ENCODE data around the gene SMIM24.

The SMIM24 gene

DNA sequence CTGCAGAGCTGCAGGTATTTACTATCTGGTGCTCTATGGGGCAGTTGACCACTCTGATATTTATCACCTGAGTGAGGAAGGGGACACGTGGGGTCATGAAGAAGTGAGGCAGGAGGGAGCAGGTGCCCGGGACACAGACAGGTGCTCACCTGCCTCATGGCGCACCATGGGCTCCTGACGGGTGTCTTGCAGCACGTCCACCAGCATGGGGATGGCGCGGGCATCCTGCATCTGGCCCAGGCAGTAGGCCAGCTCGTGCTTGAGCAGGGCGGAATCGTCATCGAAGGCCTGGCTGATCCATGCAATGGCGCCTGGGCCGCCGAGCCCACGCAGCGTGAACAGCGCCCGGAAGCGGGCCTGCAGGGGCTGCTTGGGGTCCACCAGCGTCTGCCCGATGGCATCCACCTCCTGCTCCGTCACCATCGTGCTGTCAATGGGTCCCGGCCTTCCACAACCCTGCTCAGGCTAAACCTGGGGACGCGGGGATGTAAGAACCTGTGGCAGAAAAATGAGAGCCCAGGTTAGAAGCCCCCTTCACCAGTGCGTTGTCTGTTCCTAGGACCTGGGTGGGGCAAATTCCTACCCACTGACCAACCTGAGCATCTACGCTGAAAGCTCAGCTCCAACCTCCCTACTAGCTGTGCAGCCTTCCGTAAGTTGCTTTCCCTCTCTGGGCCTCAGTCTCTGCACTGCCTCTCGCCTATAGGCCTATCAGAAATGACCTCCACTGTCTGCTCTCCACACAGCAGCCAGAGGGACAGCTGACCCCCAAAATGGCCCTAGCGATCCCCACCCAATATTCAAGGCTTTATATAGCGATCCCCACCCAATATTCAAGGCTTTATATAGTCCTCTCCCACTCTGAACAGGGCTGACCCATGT lies 16.3 kb upstream of the SMIM24 start:
- H3K4me3 ChIP-seq (ENCODE audit: low read length): no peak overlapping the region
- no peak for TF ChIP-seq ZNF274 (IDR thresholded peaks at IDR 0.05; ENCODE audit: low read depth, low read length)

DNA sequence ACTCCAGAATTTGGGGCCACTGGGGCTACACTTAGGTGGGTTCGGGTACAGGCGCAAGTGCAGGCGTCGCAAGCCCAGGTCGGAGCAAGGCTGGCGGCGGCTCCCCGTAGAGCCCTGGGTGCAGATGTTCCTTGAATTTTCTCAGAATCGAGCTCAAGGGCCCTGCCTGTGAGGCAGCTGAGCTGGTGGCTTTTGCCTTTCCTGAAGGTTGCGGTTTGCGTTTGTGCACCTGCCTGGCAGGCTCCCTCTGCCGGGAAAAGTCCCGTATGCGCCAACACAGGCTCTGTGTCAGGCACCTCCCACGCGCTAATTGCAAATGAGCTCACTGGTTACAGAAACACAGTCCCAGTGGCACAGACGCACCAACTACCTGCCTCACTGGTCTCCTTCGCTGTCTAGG lies 14.2 kb upstream of the SMIM24 start:
- no peak for TF ChIP-seq ZNF274 (IDR thresholded peaks at IDR 0.05; ENCODE audit: low read depth, low read length)
- no peak overlapping the region for H3K4me3 ChIP-seq (ENCODE audit: low read length)

GRCh38 chr19:3494051-3494450 lies 13.7 kb upstream of the SMIM24 start:
- TF ChIP-seq ZNF274 (IDR thresholded peaks at IDR 0.05; ENCODE audit: low read depth, low read length): no peak
- no peak overlapping the region for H3K4me3 ChIP-seq (ENCODE audit: low read length)

- no peak for TF ChIP-seq ZNF274 (IDR thresholded peaks at IDR 0.05; ENCODE audit: low read depth, low read length)
- H3K4me3 ChIP-seq (ENCODE audit: low read length): no peak overlapping the region
These were observed 13.3 kb upstream of the SMIM24 start for GRCh38 chr19:3493651-3494050.

- H3K4me3 ChIP-seq (ENCODE audit: low read length): no peak overlapping the region
- no peak for TF ChIP-seq ZNF274 (IDR thresholded peaks at IDR 0.05; ENCODE audit: low read depth, low read length)
These were observed 12.6 kb upstream of the SMIM24 start for GRCh38 chr19:3492919-3493318.

- H3K4me3 ChIP-seq (ENCODE audit: low read length): no peak overlapping the region
- TF ChIP-seq ZNF274 (IDR thresholded peaks at IDR 0.05; ENCODE audit: low read depth, low read length): no peak
These were observed 12.0 kb upstream of the SMIM24 start for GRCh38 chr19:3492131-3492839.

- no peak for TF ChIP-seq ZNF274 (IDR thresholded peaks at IDR 0.05; ENCODE audit: low read depth, low read length)
- H3K4me3 ChIP-seq (ENCODE audit: low read length): no peak overlapping the region
These were observed 11.2 kb upstream of the SMIM24 start for GRCh38 chr19:3491396-3492119.

- no peak for TF ChIP-seq ZNF274 (IDR thresholded peaks at IDR 0.05; ENCODE audit: low read depth, low read length)
- H3K4me3 ChIP-seq (ENCODE audit: low read length): no peak within 1 kb of the TSS
These were observed 2.9 kb upstream of the SMIM24 start, which contains the start of gene SMIM44 for GRCh38 chr19:3483226-3483628. Gene SMIM44, minus strand, starts transcription at chr19:3483441. Its CDS starts 38 bp downstream, at chr19:3483403.

DNA sequence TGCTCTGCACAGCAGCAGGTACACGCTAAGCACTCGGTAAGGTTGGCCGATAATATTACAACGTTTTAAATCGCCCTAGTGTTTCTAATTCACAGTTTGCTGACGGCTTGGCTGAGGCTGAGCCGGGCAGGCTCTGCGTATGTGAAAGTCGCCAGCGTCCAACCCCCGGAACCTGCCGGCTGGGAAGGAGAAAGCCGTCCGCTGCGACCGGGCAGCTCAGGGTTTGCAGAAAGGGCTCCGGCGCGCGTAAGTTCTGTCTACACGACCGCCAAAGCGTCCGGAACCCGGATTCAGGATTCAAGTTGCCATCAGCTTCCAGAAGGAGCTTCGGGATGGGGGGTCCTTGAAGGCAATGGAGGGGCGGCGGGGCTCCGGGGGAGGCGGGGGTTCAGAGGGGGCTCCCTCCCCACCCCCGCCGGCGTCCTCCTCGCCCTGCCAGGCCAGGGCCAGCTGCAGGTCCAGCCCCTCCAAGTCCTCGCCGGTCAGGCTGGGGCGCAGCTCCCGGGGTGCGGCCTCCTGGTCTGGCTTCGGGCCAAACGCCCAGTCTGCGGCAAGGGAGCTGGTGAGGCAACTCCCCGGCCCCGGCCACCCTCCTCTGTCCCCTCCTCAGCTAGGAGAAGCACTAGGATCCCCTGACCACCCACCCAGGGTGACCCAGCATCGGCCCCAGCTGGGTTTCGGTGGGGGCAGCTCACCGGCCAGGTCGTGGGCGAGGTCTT lies 2.3 kb upstream of the SMIM24 start:
- H3K4me3 ChIP-seq (ENCODE audit: low read length): no peak overlapping the region
- no peak for TF ChIP-seq ZNF274 (IDR thresholded peaks at IDR 0.05; ENCODE audit: low read depth, low read length)

- no peak for TF ChIP-seq ZNF274 (IDR thresholded peaks at IDR 0.05; ENCODE audit: low read depth, low read length)
These were observed 1.1 kb upstream of the SMIM24 start for GRCh38 chr19:3481241-3482090.

DNA sequence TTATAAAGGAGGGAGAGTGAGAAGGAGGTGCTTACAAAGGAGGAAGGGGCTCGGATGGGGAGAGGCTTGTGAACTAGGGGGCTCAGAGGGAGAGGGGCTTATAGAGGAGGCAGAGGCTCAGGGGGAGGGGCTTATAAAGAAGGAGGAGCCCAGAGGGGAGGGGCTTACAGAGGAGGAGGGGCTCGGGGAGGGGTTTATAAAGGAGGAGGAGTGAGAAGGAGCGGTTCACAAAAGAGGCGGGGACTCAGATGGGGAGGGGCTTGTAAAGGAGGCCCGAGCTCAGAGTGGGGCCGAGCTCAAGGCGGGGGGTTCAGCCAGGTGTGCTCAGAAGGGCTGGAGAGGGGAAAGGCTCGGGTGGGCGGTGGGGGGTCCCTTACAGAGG lies 500 bp downstream of the SMIM24 start:
- TF ChIP-seq ZNF274 (IDR thresholded peaks at IDR 0.05; ENCODE audit: low read depth, low read length): no peak
- H3K4me3 ChIP-seq (ENCODE audit: low read length): no peak overlapping the region

More at GRCh38 chr19:3481241-3482090, 1.1 kb upstream of the SMIM24 start:
- no peak overlapping the region for H3K4me3 ChIP-seq (ENCODE audit: low read length)

DNA sequence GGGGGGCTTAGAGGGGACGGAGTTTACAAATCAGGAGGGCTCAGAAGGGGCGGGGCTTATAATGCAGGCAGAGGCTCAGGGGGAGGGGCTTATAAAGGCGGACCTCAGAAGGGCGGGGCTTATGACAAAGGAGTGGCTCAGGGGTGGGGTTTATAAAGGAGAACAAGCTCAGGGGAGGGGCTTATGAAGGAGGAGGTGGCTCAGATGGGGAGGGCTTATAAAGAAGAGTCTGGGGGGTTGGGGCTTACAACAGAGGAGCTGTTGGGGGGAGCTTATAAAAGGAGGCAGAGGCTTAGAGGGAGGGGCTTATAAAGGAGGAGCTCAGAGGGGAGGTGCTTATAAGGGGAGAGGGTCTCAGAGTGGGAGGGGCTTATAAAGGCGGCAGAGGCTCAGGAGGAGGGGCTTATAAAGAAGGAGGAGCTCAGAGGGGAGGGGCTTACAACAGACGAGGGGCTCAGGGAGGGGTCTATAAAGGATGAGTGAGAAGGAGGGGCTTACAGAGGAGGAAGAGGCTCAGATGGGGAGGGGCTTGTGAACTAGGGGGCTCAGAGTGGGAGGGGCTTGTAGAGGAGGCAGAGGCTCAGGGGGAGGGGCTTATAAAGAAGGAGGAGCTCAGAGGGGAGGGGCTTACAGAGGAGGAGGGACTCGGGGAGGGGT lies 1.0 kb downstream of the SMIM24 start:
- no peak overlapping the region for H3K4me3 ChIP-seq (ENCODE audit: low read length)

More for the DNA sequence above, 1.0 kb downstream of the SMIM24 start:
- no peak for TF ChIP-seq ZNF274 (IDR thresholded peaks at IDR 0.05; ENCODE audit: low read depth, low read length)
